GM19043 (cell line): ENCODE data around the gene OR9A4.
"Not testable (repeated sequence)": the region's sequence is repeated elsewhere in the genome, so short reads cannot be mapped to it uniquely, and the experiment has no call there.

Experiments
- ATAC-seq: cut with Tn5 transposase; IDR thresholded peaks from one replicate; pipeline ENCODE4 v1.9.1; 2021; ENCODE audit warnings: low read depth; ENCODE audit not compliant: unreplicated experiment

Gene OR9A4, protein sequence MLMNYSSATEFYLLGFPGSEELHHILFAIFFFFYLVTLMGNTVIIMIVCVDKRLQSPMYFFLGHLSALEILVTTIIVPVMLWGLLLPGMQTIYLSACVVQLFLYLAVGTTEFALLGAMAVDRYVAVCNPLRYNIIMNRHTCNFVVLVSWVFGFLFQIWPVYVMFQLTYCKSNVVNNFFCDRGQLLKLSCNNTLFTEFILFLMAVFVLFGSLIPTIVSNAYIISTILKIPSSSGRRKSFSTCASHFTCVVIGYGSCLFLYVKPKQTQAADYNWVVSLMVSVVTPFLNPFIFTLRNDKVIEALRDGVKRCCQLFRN

GRCh38 chr7:141916099-141916498, at the start of gene OR9A4:
TSS of gene OR9A4 (plus strand) at chr7:141916399. CDS start at chr7:141918876, 2,477 bp downstream.
- ATAC-seq: no peak

GRCh38 chr7:141866974-141867373, 49.2 kb upstream of the OR9A4 start:
- ATAC-seq: no peak

GRCh38 chr7:141872931-141873330, 43.3 kb upstream of the OR9A4 start:
- no peak for ATAC-seq

DNA sequence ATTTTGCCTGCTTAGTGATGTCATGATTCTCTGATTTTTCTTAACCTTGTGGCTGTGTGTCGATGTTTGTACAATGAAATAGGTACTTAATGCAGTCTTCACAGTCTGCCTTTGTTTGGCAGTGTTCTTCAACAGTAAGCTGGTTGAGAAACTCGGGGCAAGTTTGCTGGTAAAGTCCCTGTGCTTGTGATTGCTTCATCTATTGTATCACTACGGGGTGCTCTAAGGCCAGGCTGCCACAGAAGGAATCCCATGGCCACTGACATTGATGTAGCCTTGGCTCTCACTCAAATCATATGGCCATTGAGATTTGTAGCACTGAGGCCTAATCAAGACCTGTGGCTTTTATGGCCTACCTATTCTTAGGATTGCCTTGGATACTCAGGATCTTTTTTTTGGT, 41.4 kb upstream of the OR9A4 start:
- ATAC-seq: no peak

GRCh38 chr7:141875453-141875852, 40.7 kb upstream of the OR9A4 start:
- ATAC-seq: no peak

DNA sequence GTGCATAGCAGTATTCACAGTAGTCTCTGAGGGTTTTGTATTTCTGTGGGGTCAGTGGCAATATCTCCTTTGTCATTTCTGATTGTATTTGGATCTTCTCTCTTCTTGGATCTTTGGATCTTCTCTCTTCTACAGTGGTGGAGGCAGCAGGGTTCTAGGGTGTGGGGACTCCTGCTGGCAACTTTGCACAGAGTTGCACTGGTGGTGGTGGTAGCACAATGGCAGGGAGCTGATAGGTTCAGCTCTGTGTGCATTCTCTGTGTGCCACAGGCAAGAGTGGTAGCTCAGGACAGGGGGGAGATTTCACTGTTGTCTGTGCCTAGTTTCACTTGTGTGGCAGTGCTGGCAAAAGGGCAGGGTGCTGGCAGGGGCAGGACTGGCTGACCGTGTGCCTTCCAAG, 39.8 kb upstream of the OR9A4 start:
- no peak for ATAC-seq

GRCh38 chr7:141877365-141877764, 38.8 kb upstream of the OR9A4 start:
- no peak for ATAC-seq

GRCh38 chr7:141880960-141881359, 35.2 kb upstream of the OR9A4 start:
- ATAC-seq: no peak

GRCh38 chr7:141884539-141885225, 31.5 kb upstream of the OR9A4 start:
- peak; percentile 64 for ATAC-seq

- ATAC-seq: no peak
Measured at GRCh38 chr7:141889321-141889720, 26.9 kb upstream of the OR9A4 start.

- ATAC-seq: no peak
Measured at GRCh38 chr7:141891336-141891735, 24.9 kb upstream of the OR9A4 start.

DNA sequence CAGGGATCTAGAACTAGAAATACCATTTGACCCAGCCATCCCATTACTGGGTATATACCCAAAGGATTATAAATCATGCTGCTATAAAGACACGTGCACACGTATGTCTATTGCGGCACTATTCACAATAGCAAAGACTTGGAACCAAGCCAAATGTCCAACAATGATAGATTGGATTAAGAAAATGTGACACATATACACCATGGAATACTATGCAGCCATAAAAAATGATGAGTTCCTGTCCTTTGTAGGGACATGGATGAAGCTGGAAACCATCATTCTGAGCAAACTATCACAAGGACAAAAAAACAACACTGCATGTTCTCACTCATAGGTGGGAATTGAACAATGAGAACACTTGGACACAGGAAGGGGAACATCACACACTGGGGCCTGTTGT, 16.8 kb upstream of the OR9A4 start:
- ATAC-seq: not testable (repeated sequence)

GRCh38 chr7:141906285-141906684, 9.9 kb upstream of the OR9A4 start:
- ATAC-seq: no peak

DNA sequence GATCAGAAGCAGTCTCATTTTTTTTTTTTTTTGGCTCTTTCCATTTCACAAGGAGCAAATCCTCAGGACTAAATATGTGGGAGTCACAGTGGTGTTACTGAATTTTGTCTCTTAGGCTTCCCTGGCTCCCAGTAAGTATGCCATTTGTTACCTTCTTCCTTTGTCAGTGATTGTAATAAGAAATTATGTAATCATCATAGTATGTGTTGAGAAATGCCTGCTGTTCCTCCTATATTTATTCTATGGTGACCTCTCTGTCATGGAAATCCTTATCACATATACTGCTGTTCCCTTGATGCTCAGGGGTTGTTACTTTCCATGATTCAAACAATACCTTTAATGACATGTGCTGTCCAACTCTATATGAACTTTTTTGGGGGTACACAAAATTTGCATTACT, 4.8 kb upstream of the OR9A4 start:
- ATAC-seq: no peak

DNA sequence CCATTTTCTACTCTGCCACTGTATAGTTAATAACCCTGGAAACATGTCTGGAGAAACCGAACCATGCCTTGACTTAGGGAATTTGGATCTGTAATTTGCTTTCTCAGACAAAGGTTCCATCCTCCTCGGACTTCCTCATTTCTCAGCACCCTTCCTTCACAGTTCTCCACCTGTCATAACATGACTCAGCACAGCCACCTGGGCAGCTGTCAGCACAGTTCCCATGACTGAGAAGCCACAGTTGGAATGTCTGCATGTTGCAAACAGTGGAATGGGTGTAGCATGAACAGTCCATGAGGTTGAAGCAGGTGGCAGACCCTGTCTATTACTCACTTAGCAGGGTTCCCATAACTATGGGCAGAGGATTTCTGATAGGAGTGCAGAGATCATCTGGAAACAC, 634 bp upstream of the OR9A4 start:
- ATAC-seq: no peak

- ATAC-seq: no peak
Measured at GRCh38 chr7:141920281-141920680, 4.1 kb downstream of the OR9A4 start.

- no peak for ATAC-seq
Measured at GRCh38 chr7:141928146-141928844, 12.1 kb downstream of the OR9A4 start.

GRCh38 chr7:141928845-141929195, 12.6 kb downstream of the OR9A4 start:
- no peak for ATAC-seq

DNA sequence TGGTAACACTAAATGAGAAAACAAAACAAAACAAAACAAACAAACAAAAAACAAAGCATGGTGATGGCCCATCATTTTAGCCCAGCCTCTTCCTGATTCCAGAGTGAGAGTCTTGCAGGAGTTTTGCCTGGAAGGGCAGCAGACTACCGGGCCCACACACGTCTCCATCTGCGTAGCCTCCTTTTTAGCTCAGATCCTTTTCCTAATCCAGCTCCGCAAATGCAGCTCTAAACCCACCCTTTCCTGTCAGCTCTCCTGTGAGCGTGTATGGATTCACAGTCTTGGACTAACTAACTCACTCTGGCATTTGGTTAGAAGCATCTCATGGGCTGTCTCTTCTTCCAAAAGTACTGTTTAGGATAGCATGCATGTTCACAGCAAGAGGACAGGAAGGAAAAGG, 14.0 kb downstream of the OR9A4 start:
- ATAC-seq: no peak

DNA sequence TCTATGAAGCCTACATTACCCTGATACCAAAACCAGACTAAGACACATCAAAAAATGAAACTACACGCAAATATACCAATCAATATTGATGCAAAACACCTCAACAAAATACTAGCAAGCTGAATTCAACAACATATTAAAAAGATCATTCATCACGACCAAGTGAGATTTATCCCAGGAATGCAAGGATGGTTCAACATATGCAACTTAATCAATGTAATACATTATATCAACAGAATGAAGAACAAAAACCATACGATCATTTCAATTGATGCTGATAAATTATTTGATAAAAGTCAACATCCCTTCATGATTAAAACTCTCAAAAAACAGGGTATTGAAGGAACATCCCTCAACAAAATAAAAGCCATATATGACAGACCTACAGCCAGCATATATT, 24.9 kb downstream of the OR9A4 start:
- no peak for ATAC-seq

DNA sequence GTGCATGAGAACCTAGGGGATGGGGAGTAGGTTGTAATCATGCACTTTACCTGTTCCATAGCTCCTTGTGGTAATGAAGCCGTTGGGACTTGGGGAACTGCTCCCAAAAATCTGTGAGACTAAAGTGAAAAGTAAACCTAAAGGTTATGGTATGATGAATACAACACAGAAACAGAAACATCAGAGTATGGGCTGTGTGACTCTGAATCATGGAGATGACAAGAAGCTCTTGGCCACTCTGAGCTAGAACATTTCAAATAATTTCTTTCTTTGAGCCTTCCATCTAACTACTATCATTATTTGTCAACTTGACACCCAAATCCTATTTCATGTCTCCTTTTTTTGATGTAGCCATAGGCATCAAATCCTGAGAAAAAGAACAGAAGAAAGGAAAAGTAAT, 27.6 kb downstream of the OR9A4 start:
- no peak for ATAC-seq

- ATAC-seq: no peak
Measured at GRCh38 chr7:141944811-141945210, 28.6 kb downstream of the OR9A4 start.
